Gastrocnemius medialis (tissue), 4 donors: ENCODE results near the gene THSD7A.

Experiments used
- CTCF ChIP-seq, 5 experiments: fragments of 450-650 bp in 3 of 5; fragments of 200-600 bp in 2 of 5; sonication (generic) in 2 of 5; IDR thresholded peaks in 4 of 5; conservative IDR thresholded peaks in 1 of 5; 1 replicate in 4 of 5; 2 replicates in 1 of 5; pipeline ENCODE4 v1.5.1; 2016 to 2019; ENCODE audit warnings: antibody characterized with exemption in 5 of 5, mild to moderate bottlenecking in 3 of 5, moderate library complexity in 3 of 5
- POLR2A ChIP-seq, 2 donors: fragments of 450-650 bp; IDR thresholded peaks; one replicate each; pipeline ENCODE4 v1.6.1; 2017; ENCODE audit warnings: antibody characterized with exemption in 2 of 2, mild to moderate bottlenecking in 2 of 2, moderate library complexity in 2 of 2

GRCh38 chr7:11819947-11820346 lies 12.1 kb downstream of the THSD7A start:
- TF ChIP-seq POLR2A (IDR thresholded peaks at IDR 0.05) (no peak), CTCF (IDR thresholded peaks at IDR 0.05 in 4 of 5, conservative IDR thresholded peaks at IDR 0.05 in 1 of 5) (no peak)
